AG09319 (cell line): Measurements from ENCODE around the gene NR4A3.
"Not testable (repeated sequence)": the region's sequence is repeated elsewhere in the genome, so short reads cannot be mapped to it uniquely, and the experiment has no call there.

Source experiments
- DNase-seq: peaks from one replicate; pipeline ENCODE4 v3.0.0-alpha.2; 2010; ENCODE audit warnings: low read depth; ENCODE audit errors: extremely low read depth
- TF ChIP-seq, protein P1 (sequence below): IDR thresholded peaks from 2 replicates; pipeline ENCODE4 v1.5.1; 2011; ENCODE audit warnings: low read depth, mild to moderate bottlenecking, inconsistent platforms, low read length, moderate library complexity

NR4A3 gene

GRCh38 chr9:99852617-99853016 lies 30.9 kb downstream of the NR4A3 start:
- DNase-seq, result no peak
- TF ChIP-seq, protein P1, sequence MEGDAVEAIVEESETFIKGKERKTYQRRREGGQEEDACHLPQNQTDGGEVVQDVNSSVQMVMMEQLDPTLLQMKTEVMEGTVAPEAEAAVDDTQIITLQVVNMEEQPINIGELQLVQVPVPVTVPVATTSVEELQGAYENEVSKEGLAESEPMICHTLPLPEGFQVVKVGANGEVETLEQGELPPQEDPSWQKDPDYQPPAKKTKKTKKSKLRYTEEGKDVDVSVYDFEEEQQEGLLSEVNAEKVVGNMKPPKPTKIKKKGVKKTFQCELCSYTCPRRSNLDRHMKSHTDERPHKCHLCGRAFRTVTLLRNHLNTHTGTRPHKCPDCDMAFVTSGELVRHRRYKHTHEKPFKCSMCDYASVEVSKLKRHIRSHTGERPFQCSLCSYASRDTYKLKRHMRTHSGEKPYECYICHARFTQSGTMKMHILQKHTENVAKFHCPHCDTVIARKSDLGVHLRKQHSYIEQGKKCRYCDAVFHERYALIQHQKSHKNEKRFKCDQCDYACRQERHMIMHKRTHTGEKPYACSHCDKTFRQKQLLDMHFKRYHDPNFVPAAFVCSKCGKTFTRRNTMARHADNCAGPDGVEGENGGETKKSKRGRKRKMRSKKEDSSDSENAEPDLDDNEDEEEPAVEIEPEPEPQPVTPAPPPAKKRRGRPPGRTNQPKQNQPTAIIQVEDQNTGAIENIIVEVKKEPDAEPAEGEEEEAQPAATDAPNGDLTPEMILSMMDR, result no peak

- TF ChIP-seq, protein P1, result no peak; the same call in 1 of the 2 replicates
- DNase-seq, result no peak
These were observed 33.9 kb downstream of the NR4A3 start for GRCh38 chr9:99855467-99856176.

DNA sequence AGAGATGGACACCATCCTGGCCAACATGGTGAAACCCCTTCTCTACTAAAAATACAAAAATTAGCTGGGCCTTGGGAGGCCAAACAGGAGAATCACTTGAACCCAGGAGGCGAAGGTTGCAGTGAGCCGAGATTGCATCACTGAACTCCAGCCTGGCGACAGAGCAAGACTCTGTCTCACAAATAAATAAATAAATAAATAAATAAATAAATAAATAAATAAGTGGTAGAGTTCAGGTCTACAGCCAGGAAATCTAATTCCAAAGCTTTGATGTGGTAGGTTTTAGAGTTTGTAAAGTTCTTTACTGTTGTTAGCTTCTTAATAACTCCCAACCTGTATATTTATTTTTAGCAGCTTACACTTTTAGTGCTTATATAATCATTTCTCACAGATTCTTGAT lies 35.9 kb downstream of the NR4A3 start:
- DNase-seq, result not testable (repeated sequence)

- TF ChIP-seq, protein P1, result no peak
- no peak for DNase-seq
These were observed 36.4 kb downstream of the NR4A3 start for GRCh38 chr9:99858087-99858486.

DNA sequence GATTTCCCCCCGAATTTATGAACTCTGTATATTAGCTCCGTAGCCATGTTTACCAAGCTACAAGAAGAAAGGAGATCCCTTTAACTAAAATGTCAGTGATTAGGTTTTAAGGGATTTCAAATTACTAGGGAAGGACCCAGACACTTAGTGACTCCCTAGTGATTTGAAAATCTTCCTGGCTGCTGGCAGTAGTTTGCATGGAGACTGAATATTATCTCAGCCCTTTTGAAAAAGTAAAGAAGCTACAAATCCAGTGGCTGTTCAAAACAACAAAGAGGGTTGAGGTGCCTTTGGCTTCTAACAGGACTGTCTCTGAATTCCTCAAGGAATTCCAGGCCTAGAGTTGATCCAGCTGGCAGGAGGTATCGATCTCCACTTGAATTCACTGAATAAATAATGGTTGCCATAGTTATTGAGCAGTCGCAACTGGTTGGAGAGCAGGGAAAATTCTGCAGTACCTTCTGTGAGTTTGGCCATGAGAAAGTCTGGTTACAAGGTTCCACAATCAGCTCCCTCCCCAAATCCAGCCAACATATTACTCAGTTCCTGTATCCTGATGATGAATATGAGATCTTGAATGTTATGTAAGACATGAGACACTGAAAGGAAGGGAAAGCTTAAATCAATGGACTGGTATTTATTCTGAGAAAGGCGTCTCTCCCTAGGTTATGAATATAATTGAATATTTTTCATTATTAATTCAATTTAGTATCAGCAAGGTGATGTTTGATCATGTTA lies 37.7 kb downstream of the NR4A3 start:
- DNase-seq, result no peak
- TF ChIP-seq, protein P1, result no peak

GRCh38 chr9:99860266-99860665 lies 38.6 kb downstream of the NR4A3 start:
- TF ChIP-seq, protein P1, result no peak

DNA sequence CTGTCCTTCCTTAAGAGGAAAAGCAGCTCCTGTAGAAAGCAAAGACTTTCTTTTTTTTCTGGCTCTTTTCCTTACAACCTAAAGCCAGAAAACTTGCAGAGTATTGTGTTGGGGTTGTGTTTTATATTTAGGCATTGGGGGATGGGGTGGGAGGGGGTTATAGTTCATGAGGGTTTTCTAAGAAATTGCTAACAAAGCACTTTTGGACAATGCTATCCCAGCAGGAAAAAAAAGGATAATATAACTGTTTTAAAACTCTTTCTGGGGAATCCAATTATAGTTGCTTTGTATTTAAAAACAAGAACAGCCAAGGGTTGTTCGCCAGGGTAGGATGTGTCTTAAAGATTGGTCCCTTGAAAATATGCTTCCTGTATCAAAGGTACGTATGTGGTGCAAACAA lies 42.3 kb downstream of the NR4A3 start:
- no peak for DNase-seq
- TF ChIP-seq, protein P1, result no peak

More at GRCh38 chr9:99860266-99860665, 38.6 kb downstream of the NR4A3 start:
- DNase-seq, result no peak
